ENCODE measurements around the gene CACNA2D3. TPM values are rescaled to one million over a fixed set of nuclear protein-coding genes. Genes with fewer than 3 reads are reported as not detected.

The CACNA2D3 gene
- total and polyA plus RNA-seq, 12 donors: 0.51 to 43.5 (median 19.3) TPM

- H3K27me3 ChIP-seq: no peaks in the 10 kb centered on the region
- peaks cover 0 to 19% (median 5%) of the 10 kb centered on the region in 9 donors for H3K4me1 ChIP-seq
- no peak overlapping the region for H3K27ac ChIP-seq
- 76 to 82% methylated on average over 5 of the region's 5 CpGs for WGBS, 2 donors
- peaks cover 0 to 4% (median 0%) of the 10 kb centered on the region in 11 donors for H3K9me3 ChIP-seq
- no peak for ATAC-seq
- TF ChIP-seq CTCF (IDR thresholded peaks at IDR 0.05): no peak
- H3K4me3 ChIP-seq: no peak overlapping the region
- no peaks in the 10 kb centered on the region for H3K36me3 ChIP-seq
- no peak for DNase-seq
- intact Hi-C loops (cut with DNase I): no loop called here
These were observed 95.5 kb downstream of the CACNA2D3 start for GRCh38 chr3:54217828-54218227.

- TF ChIP-seq CTCF (IDR thresholded peaks at IDR 0.05): no peak
- Histone ChIP-seq H3K27ac (no peak overlapping the region), H3K9me3 (no peaks in the 10 kb centered on the region), H3K4me3 (no peak overlapping the region), H3K27me3 (no peaks in the 10 kb centered on the region), H3K4me1 (peaks cover 0 to 4% (median 0%) of the 10 kb centered on the region in 9 donors), H3K36me3 (no peaks in the 10 kb centered on the region)
- no peak for DNase-seq
- no peak for ATAC-seq
- intact Hi-C loops (cut with DNase I): loop anchor here in 1 of 10 donors (10.0 kb wide), 1 partner anchor 132 kb away; no protein-coding TSS in a partner anchor
These were observed 100.0 kb downstream of the CACNA2D3 start for GRCh38 chr3:54222316-54222715.

- no peak for DNase-seq
- Histone ChIP-seq H3K27ac (no peak overlapping the region), H3K4me1 (peaks cover 0 to 4% (median 0%) of the 10 kb centered on the region in 9 donors), H3K9me3 (no peaks in the 10 kb centered on the region), H3K4me3 (no peak overlapping the region), H3K36me3 (no peaks in the 10 kb centered on the region), H3K27me3 (no peaks in the 10 kb centered on the region)
- WGBS, 2 donors: 90 to 93% methylated on average over 3 of the region's 3 CpGs
- intact Hi-C loops (cut with DNase I): loop anchor here in 1 of 10 donors (10.0 kb wide), 1 partner anchor 132 kb away; no protein-coding TSS in a partner anchor
- TF ChIP-seq CTCF (IDR thresholded peaks at IDR 0.05): no peak
- no peak for ATAC-seq
These were observed 100.7 kb downstream of the CACNA2D3 start for GRCh38 chr3:54223063-54223462.

DNA sequence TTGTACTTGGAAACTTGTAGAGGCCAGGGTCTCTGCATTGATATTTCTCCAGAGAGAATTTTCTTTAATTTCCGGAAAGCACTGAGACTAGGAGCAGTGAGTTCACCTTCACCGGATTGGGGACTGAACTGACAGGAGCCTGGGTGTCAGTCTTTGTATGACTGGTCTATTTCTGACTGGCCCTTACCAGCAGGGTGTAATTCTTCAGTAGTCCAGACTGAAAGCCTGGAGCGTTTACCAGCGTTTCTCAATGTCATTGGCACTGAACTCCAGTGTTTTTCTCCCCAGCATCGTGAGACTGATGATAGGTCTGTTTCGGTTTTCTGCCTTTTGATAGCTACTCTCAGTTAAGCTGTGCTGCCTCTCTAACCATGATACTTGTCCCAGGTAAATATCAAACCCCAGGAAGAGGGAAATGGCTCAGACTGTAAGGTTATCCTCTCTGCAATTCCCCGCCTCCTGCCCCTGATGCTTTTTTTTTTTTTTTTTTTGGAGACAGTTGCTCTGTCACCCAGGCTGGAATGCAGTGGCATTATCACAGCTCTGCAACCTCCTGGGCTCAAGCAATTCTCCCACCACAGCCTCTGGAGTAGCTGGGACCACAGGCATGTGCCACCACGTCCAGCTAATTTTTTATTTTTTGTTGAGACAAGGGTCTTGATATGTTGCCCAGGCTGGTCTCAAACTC is 103.6 kb downstream of the CACNA2D3 start:
- Histone ChIP-seq H3K36me3 (no peaks in the 10 kb centered on the region), H3K27ac (peak overlapping the region in 5 of 10 donors; percentile 2 to 60 (median 3)), H3K4me1 (peaks cover 0 to 4% (median 0%) of the 10 kb centered on the region in 9 donors), H3K27me3 (no peaks in the 10 kb centered on the region), H3K4me3 (no peak overlapping the region), H3K9me3 (no peaks in the 10 kb centered on the region)
- WGBS, 2 donors: 47 to 54% methylated on average over 8 of the region's 8 CpGs
- DNase-seq: no peak
- no peak for TF ChIP-seq CTCF (IDR thresholded peaks at IDR 0.05)
- peak in 7 of 8 donors; percentile 63 to 92 (median 75) for ATAC-seq
- intact Hi-C loops (cut with DNase I): loop anchor here in 1 of 10 donors (10.0 kb wide), 1 partner anchor 129 kb away; no protein-coding TSS in a partner anchor
